Hepatocyte (in vitro differentiated cells): Measurements from ENCODE around the gene CUX1.

ENCODE experiments used
- EZH2 ChIP-seq: fragments of 200-600 bp; sonication (generic); IDR thresholded peaks from 2 replicates; pipeline ENCODE4 v1.6.1; 2016; ENCODE audit warnings: antibody characterized with exemption, mild to moderate bottlenecking, borderline replicate concordance
- TF ChIP-seq, protein P1 (sequence below): fragments of 200-600 bp; sonication (generic); IDR thresholded peaks from 2 replicates; pipeline ENCODE4 v1.5.1; 2016; ENCODE audit warnings: antibody characterized with exemption, mild to moderate bottlenecking; ENCODE audit not compliant: poor library complexity

DNA sequence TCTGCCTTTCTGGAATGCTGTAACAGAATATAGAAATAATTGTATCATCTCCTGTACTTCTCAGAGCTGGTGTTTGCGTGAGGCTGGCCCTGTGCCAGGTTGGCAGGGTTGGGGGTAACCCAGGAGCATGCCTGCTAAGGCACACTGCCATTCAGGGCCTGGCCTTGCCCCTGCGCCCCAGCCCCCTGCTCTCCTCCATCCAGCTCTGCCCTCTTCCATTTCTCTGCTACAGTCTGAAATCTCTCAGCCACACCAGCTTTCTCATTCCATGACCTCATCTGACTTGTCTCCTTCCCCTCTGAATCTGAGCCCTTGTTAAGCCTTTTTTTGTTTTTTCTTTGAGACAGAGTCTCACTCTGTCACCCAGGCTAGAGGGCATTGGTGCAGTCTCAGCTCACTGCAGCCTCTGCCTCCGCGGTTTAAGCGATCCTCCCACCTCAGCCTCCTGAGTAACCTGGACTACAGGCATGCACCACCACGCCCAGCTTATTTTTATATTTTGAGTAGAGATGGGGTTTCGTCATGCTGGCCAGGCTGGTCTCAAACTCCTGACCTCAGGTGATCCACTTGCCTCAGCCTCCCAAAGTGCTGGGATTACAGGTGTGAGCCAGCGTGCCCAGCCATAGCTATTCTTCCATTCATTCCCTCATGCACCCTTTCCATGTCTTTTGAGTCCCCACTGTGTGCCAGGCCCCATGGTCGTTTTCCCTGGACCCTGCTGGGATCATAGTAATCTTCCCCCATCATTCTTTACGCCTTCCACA, 206.8 kb downstream of the CUX1 start:
- TF ChIP-seq, protein P1, sequence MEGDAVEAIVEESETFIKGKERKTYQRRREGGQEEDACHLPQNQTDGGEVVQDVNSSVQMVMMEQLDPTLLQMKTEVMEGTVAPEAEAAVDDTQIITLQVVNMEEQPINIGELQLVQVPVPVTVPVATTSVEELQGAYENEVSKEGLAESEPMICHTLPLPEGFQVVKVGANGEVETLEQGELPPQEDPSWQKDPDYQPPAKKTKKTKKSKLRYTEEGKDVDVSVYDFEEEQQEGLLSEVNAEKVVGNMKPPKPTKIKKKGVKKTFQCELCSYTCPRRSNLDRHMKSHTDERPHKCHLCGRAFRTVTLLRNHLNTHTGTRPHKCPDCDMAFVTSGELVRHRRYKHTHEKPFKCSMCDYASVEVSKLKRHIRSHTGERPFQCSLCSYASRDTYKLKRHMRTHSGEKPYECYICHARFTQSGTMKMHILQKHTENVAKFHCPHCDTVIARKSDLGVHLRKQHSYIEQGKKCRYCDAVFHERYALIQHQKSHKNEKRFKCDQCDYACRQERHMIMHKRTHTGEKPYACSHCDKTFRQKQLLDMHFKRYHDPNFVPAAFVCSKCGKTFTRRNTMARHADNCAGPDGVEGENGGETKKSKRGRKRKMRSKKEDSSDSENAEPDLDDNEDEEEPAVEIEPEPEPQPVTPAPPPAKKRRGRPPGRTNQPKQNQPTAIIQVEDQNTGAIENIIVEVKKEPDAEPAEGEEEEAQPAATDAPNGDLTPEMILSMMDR: no peak
- no peak for TF ChIP-seq EZH2
